A549 (cell line): ENCODE data around the gene KCNN2. TPM values are rescaled to one million over a fixed set of nuclear protein-coding genes. Genes with fewer than 3 reads are reported as not detected.
A peak's percentile ranks its signal among the peaks of the same experiment; 100 is the strongest.

ENCODE experiments used
- ATAC-seq, 2 experiments: fragments of 200-7000 bp in 1 of 2; fragments of >200 bp in 1 of 2; cut with Nextera tagmentation in 1 of 2; cut with Tn5 transposase in 1 of 2; 3 replicates each; pipeline versions ENCODE4 v1.8.0 to v1.9.1; 2018 to 2020; ENCODE audit warnings: mild to moderate bottlenecking in 1 of 2, moderate library complexity in 1 of 2
- CTCF ChIA-PET: fragments of 300-600 bp; sonication (Branson Sonifier 250); formaldehyde crosslinking; extraction: SDS; loops from one replicate; lab custom pipeline; 2021; ENCODE audit warnings: antibody characterized with exemption, inconsistent platforms; lab: Yijun Ruan, JAX
- POLR2A ChIA-PET: fragments of 350-600 bp; formaldehyde crosslinking; extraction: SDS; loops from one replicate; lab custom pipeline; 2021; ENCODE audit warnings: antibody characterized with exemption, inconsistent platforms; lab: Yijun Ruan, JAX
- DNase-seq, 2 experiments: peaks; one replicate each; pipeline versions ENCODE4 v3.0.0 to v3.0.0-alpha.2; 2011 to 2016; ENCODE audit warnings: low read depth in 1 of 2, low spot score in 1 of 2
- FAIRE-seq: peaks from 2 replicates; lab custom pipeline; 2011; peaks lifted over from hg19 to GRCh38; lab: Jason Lieb, UNC
- H3K27ac ChIP-seq, 2 experiments: fragments of >200 bp; sonication (Bioruptor Twin); formaldehyde crosslinking; 3 replicates each; pipeline ENCODE4 v1.5.1; 2016 to 2017
- H3K4me1 ChIP-seq: fragments of >200 bp; sonication (Bioruptor Twin); formaldehyde crosslinking; 3 replicates; pipeline ENCODE4 v1.6.1; 2016
- H3K4me2 ChIP-seq: fragments of >200 bp; sonication (Bioruptor Twin); formaldehyde crosslinking; 3 replicates; pipeline ENCODE4 v1.6.1; 2016
- H3K4me3 ChIP-seq: fragments of >200 bp; sonication (Bioruptor Twin); formaldehyde crosslinking; 3 replicates; pipeline ENCODE4 v1.5.1; 2016
- H3K9me3 ChIP-seq: fragments of >200 bp; sonication (Bioruptor Twin); formaldehyde crosslinking; 3 replicates; pipeline ENCODE4 v1.6.1; 2016
- ATOH8 ChIP-seq: fragments of 250-450 bp; sonication (Bioruptor Pico); IDR thresholded peaks from 2 replicates; pipeline ENCODE4 v1.5.0; 2020; ENCODE audit warnings: low read depth, mild to moderate bottlenecking, moderate library complexity
- BHLHE40 ChIP-seq: IDR thresholded peaks from 2 replicates; pipeline ENCODE4 v1.6.1; 2012; ENCODE audit warnings: low read depth, low read length, inconsistent platforms
- CTCF ChIP-seq: fragments of >200 bp; sonication (Bioruptor Twin); formaldehyde crosslinking; IDR thresholded peaks from 3 replicates; pipeline ENCODE4 v1.5.1; 2016
- EHF ChIP-seq: fragments of 250-450 bp; sonication (Bioruptor Pico); IDR thresholded peaks from 2 replicates; pipeline ENCODE4 v1.5.0; 2020; ENCODE audit warnings: mild to moderate bottlenecking
- EP300 ChIP-seq, 2 experiments: fragments of >200 bp; sonication (Bioruptor Twin); formaldehyde crosslinking; IDR thresholded peaks; 2 replicates in 1 of 2; 3 replicates in 1 of 2; pipeline ENCODE4 v1.6.1; 2016 to 2017
- FOSB ChIP-seq: fragments of 250-450 bp; sonication (Bioruptor Pico); IDR thresholded peaks from 2 replicates; pipeline ENCODE4 v1.5.0; 2020; ENCODE audit warnings: mild to moderate bottlenecking, moderate library complexity
- FOSL2 ChIP-seq, 2 experiments: fragments of 450-650 bp in 1 of 2; fragments of >200 bp in 1 of 2; sonication (Bioruptor Twin) in 1 of 2; formaldehyde crosslinking; IDR thresholded peaks; 2 replicates each; pipeline versions ENCODE4 v1.5.0 to v1.6.1; 2016 to 2020; ENCODE audit warnings: mild to moderate bottlenecking in 1 of 2, moderate library complexity in 1 of 2
- HDAC2 ChIP-seq: fragments of 200-600 bp; sonication (generic); IDR thresholded peaks from 2 replicates; pipeline ENCODE4 v1.6.1; 2016
- HMGXB4 ChIP-seq: fragments of 250-450 bp; sonication (Bioruptor Pico); IDR thresholded peaks from 2 replicates; pipeline ENCODE4 v1.5.0; 2021; ENCODE audit warnings: mild to moderate bottlenecking, moderate library complexity, borderline replicate concordance
- HOXA7 ChIP-seq: fragments of 250-450 bp; sonication (Bioruptor Pico); IDR thresholded peaks from 2 replicates; pipeline ENCODE4 v1.5.0; 2020; ENCODE audit warnings: mild to moderate bottlenecking, moderate library complexity
- JUNB ChIP-seq: fragments of >200 bp; sonication (Bioruptor Twin); formaldehyde crosslinking; IDR thresholded peaks from 2 replicates; pipeline ENCODE4 v1.6.1; 2016
- NFE2L2 ChIP-seq: fragments of 150-350 bp; conservative IDR thresholded peaks from 2 replicates; pipeline ENCODE4 v1.6.1; 2014; ENCODE audit warnings: low read length
- NR3C1 ChIP-seq: fragments of >200 bp; sonication (Bioruptor Twin); formaldehyde crosslinking; IDR thresholded peaks from 3 replicates; pipeline ENCODE4 v1.6.1; 2017
- POLR2AphosphoS2 ChIP-seq: conservative IDR thresholded peaks from 2 replicates; pipeline ENCODE4 v1.6.1; 2012; ENCODE audit warnings: low read length, improper control_type of control experiment, inconsistent platforms
- RCOR1 ChIP-seq: fragments of 150-350 bp; IDR thresholded peaks from 2 replicates; pipeline ENCODE4 v1.6.1; 2014; ENCODE audit warnings: antibody characterized with exemption, low read length, low read depth
- REST ChIP-seq: fragments of 200-600 bp; sonication (generic); IDR thresholded peaks from 2 replicates; pipeline ENCODE4 v1.6.1; 2016; ENCODE audit warnings: antibody characterized with exemption, mild to moderate bottlenecking, moderate library complexity
- RFX5 ChIP-seq: fragments of 450-650 bp; IDR thresholded peaks from 2 replicates; pipeline ENCODE4 v1.7.1; 2014; ENCODE audit warnings: antibody characterized with exemption, mild to moderate bottlenecking, moderate library complexity
- SREBF2 ChIP-seq: fragments of 450-650 bp; IDR thresholded peaks from 2 replicates; pipeline ENCODE4 v1.6.1; 2014; ENCODE audit warnings: mild to moderate bottlenecking, moderate library complexity
- ZFP36 ChIP-seq: fragments of 450-650 bp; IDR thresholded peaks from 2 replicates; pipeline ENCODE4 v1.6.1; 2014; ENCODE audit warnings: borderline replicate concordance; ENCODE audit not compliant: partially characterized antibody
- ZSCAN20 ChIP-seq: fragments of 250-450 bp; sonication (Bioruptor Pico); IDR thresholded peaks from 2 replicates; pipeline ENCODE4 v1.8.0; 2022; ENCODE audit warnings: mild to moderate bottlenecking, moderate library complexity
- WGBS: methylation state at CpG from one replicate; pipeline ENCODE4 v1.1.6; 2017; ENCODE audit errors: missing lambda C conversion rate; 5-methylcytosine and 5-hydroxymethylcytosine counted together
- polyA plus RNA-seq, 4 experiments: library from polyadenylated mRNA; depleted of rRNA in 3 of 4; stranded (reverse); fragments of >200 nt; fragmentation: RNase III in 1 of 4; extraction: RNeasy Plus Mini Kit Qiagen cat#74134 plus additional on column Dnase treatment in 1 of 4; gene quantifications; 2 replicates in 3 of 4; 3 replicates in 1 of 4; pipeline ENCODE4 v1.2.3, GENCODE V29; 2011 to 2017

KCNN2 gene
- polyA plus RNA-seq, 2 of the 4 experiments (the other 2 are of a cell fraction): 0.04 to 0.06 TPM

- no peak for TF ChIP-seq ZSCAN20 (CRISPR knock-in tag)
Observed at GRCh38 chr5:114467171-114467570, 105.3 kb downstream of the KCNN2 start (continued).

GRCh38 chr5:114467729-114468128 is 105.9 kb downstream of the KCNN2 start:
- ChIA-PET CTCF (no interaction called here), POLR2A (no interaction called here)
- no peak overlapping the region for H3K4me3 ChIP-seq
- H3K27ac ChIP-seq: no peak overlapping the region
- no peaks in the 10 kb centered on the region for H3K9me3 ChIP-seq
- TF ChIP-seq FOSB (CRISPR knock-in tag) (no peak), EHF (no peak), CTCF (no peak), REST (no peak), SREBF2 (no peak), NFE2L2 (no peak), HMGXB4 (CRISPR knock-in tag) (no peak), RCOR1 (no peak)
- FAIRE-seq (no peak), ATAC-seq (no peak), DNase-seq (no peak)
- WGBS: 25% methylated on average over 3 of the region's 3 CpGs
- no peak overlapping the region for H3K4me2 ChIP-seq
- H3K4me1 ChIP-seq: no peaks in the 10 kb centered on the region

- TF ChIP-seq NFE2L2 (no peak), FOSL2 (IDR thresholded peaks at IDR 0.05) (no peak), FOSL2 (CRISPR knock-in tag; IDR thresholded peaks at IDR 0.05) (peak; percentile 14; the same call in 1 of the 2 replicates)
- H3K4me3 ChIP-seq: no peak overlapping the region
- DNase-seq (no peak), ATAC-seq (no peak), FAIRE-seq (no peak)
- CTCF ChIA-PET: no interaction called here
- no peaks in the 10 kb centered on the region for H3K4me1 ChIP-seq
- under 1% methylated on average over 4 of the region's 4 CpGs for WGBS
- no peak overlapping the region for H3K4me2 ChIP-seq
- POLR2A ChIA-PET: no interaction called here
- H3K9me3 ChIP-seq: no peaks in the 10 kb centered on the region
- H3K27ac ChIP-seq: no peak overlapping the region
Observed at GRCh38 chr5:114469372-114469771, 107.5 kb downstream of the KCNN2 start.

GRCh38 chr5:114471529-114471928 is 109.7 kb downstream of the KCNN2 start:
- FAIRE-seq (no peak), DNase-seq (no peak), ATAC-seq (no peak)
- no peak overlapping the region for H3K4me3 ChIP-seq
- no peak for TF ChIP-seq NR3C1
- no peak for TF ChIP-seq EP300 (IDR thresholded peaks at IDR 0.05)
- no peak for TF ChIP-seq REST
- no peak for TF ChIP-seq BHLHE40
- TF ChIP-seq ATOH8 (CRISPR knock-in tag): no peak
- no peak for TF ChIP-seq POLR2AphosphoS2
- no peak for TF ChIP-seq JUNB
- TF ChIP-seq HDAC2: no peak
- no peak for TF ChIP-seq HOXA7 (CRISPR knock-in tag)
- TF ChIP-seq ZFP36: no peak
- TF ChIP-seq RFX5: no peak
- TF ChIP-seq FOSB (CRISPR knock-in tag): no peak
- WGBS: 3% methylated on average over 2 of the region's 2 CpGs
- no peak overlapping the region for H3K4me2 ChIP-seq
- no peak overlapping the region for H3K27ac ChIP-seq
- POLR2A ChIA-PET: no interaction called here
- no peaks in the 10 kb centered on the region for H3K9me3 ChIP-seq
- no peaks in the 10 kb centered on the region for H3K4me1 ChIP-seq
- CTCF ChIA-PET: no interaction called here
